Sigmoid colon (tissue), 7 donors: ENCODE measurements around the gene DENND10. TPM values are rescaled to one million over a fixed set of nuclear protein-coding genes. Genes with fewer than 3 reads are reported as not detected.

ENCODE experiments used
- DNase-seq: peaks from one replicate; pipeline ENCODE4 v3.0.0-alpha.2; 2019
- H3K27ac ChIP-seq, 4 donors: fragments of 200-600 bp; sonication (generic); one replicate each; pipeline ENCODE4 v1.5.1; 2016 to 2019; ENCODE audit warnings: mild to moderate bottlenecking in 1 of 4
- H3K27me3 ChIP-seq, 3 donors: fragments of 200-600 bp; sonication (generic); one replicate each; pipeline ENCODE4 v1.5.1; 2019; ENCODE audit warnings: mild to moderate bottlenecking in 1 of 3
- H3K36me3 ChIP-seq, 4 donors: fragments of 200-600 bp; sonication (generic); one replicate each; pipeline ENCODE4 v1.5.1; 2016 to 2019
- H3K4me1 ChIP-seq, 4 donors: fragments of 200-600 bp; sonication (generic); one replicate each; pipeline ENCODE4 v1.5.1; 2017 to 2019
- H3K4me3 ChIP-seq, 4 donors: fragments of 200-600 bp; sonication (generic); one replicate each; pipeline ENCODE4 v1.5.1; 2017 to 2019; ENCODE audit warnings: mild to moderate bottlenecking in 2 of 4, moderate library complexity in 1 of 4
- H3K9me3 ChIP-seq, 4 donors: fragments of 200-600 bp in 3 of 4; sonication (generic) in 3 of 4; one replicate each; pipeline versions ENCODE4 v1.5.1 to v1.6.1; 2013 to 2019
- EP300 ChIP-seq, 4 donors: sonication (generic); formaldehyde crosslinking; IDR thresholded peaks; one replicate each; pipeline ENCODE4 v1.6.1; 2017; ENCODE audit warnings: antibody characterized with exemption in 4 of 4
- POLR2A ChIP-seq, 2 donors: fragments of 450-650 bp; IDR thresholded peaks; one replicate each; pipeline ENCODE4 v1.6.1; 2016; ENCODE audit warnings: antibody characterized with exemption in 2 of 2, mild to moderate bottlenecking in 2 of 2, moderate library complexity in 2 of 2
- POLR2AphosphoS5 ChIP-seq, 4 donors: sonication (generic); formaldehyde crosslinking; IDR thresholded peaks; one replicate each; pipeline ENCODE4 v1.6.1; 2017; ENCODE audit warnings: antibody characterized with exemption in 4 of 4
- WGBS, 2 donors: extraction: QIAGEN DNeasy Blood & Tissue Kit; methylation state at CpG; one replicate each; pipeline ENCODE4 v1.1.7; 2013; 5-methylcytosine and 5-hydroxymethylcytosine counted together
- intact Hi-C: fragments of 100-400 bp; cut with DNase I; formaldehyde crosslinking; loops from one replicate; pipeline ENCODE4 v1.15.1; 2023
- polyA plus RNA-seq, 3 donors: library from polyadenylated mRNA; stranded (reverse); fragments of 200-250 nt; gene quantifications; one replicate each; pipeline ENCODE4 v1.2.3, GENCODE V29; 2013
- total RNA-seq, 4 donors: library from RNA; depleted of rRNA; stranded (reverse); fragments of >200 nt; gene quantifications; one replicate each; pipeline ENCODE4 v1.1.0, GENCODE V29; 2016
- TF ChIP-seq, protein P1 (sequence below), 4 experiments: fragments of 450-650 bp in 3 of 4; fragments of 200-600 bp in 1 of 4; IDR thresholded peaks; one replicate each; pipeline ENCODE4 v1.5.1; 2016 to 2019; ENCODE audit warnings: antibody characterized with exemption in 4 of 4, mild to moderate bottlenecking in 3 of 4, moderate library complexity in 2 of 4
- donor health status: healthy with polysubstance abuse.
- donor health status: Bipolar disorder and iron deficiency.
- donor health status: healthy.

DENND10 gene
- total and polyA plus RNA-seq, 7 donors: 25.8 to 51.3 (median 41.5) TPM

DNA sequence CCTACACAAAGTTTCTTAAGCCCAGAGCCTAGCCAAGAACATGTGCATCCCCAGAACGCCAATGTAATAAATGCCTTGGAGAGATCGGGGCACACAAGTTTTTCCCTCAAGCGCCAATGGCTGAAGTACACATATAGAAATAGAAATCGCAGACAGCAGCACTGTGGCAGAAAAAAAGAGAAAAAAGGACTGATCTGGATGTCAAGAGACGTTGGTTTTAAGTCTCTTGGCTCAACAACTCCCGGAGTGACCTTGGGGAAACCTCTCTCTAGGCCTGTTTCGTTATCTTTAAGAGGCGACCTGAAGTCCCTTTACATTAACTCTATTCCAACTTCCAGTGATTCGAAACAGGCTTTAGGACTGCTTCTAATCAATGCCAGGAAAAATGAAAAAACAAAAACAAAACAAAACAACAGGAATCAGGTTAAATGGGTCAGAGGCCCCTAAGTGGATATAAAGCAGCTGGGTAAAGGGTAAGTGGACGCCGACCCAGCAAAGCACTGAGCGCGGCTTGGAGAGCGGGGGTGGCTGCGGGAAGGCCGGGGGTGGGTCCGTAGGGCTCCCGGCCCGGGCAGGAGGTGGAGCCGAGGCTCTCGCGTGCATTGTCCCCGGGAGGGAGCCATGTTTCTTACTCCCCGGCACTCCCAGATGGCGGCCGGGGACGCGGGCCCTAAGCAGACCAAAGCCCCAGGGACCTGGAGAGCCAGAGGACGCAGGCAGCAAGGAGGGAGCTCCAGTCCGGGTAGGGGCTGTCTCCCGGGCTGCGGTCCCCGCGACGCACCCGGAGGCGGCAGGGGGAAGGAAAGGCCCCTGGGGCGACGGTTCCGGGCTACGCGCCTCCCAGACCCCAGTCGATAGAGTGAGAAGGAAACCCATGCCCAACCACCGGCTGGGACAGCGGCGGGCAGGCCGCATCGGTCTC lies 24.1 kb upstream of the DENND10 start:
- H3K4me3 ChIP-seq: peak overlapping the region; percentile 79 to 85 (median 81)
- TF ChIP-seq EP300 (IDR thresholded peaks at IDR 0.05) (no peak), POLR2AphosphoS5 (IDR thresholded peaks at IDR 0.05) (peak in 3 of 4 donors; percentile 49 to 60 (median 54)), POLR2A (IDR thresholded peaks at IDR 0.05) (peak; percentile 7 to 29)
- TF ChIP-seq, protein P1, sequence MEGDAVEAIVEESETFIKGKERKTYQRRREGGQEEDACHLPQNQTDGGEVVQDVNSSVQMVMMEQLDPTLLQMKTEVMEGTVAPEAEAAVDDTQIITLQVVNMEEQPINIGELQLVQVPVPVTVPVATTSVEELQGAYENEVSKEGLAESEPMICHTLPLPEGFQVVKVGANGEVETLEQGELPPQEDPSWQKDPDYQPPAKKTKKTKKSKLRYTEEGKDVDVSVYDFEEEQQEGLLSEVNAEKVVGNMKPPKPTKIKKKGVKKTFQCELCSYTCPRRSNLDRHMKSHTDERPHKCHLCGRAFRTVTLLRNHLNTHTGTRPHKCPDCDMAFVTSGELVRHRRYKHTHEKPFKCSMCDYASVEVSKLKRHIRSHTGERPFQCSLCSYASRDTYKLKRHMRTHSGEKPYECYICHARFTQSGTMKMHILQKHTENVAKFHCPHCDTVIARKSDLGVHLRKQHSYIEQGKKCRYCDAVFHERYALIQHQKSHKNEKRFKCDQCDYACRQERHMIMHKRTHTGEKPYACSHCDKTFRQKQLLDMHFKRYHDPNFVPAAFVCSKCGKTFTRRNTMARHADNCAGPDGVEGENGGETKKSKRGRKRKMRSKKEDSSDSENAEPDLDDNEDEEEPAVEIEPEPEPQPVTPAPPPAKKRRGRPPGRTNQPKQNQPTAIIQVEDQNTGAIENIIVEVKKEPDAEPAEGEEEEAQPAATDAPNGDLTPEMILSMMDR (IDR thresholded peaks at IDR 0.05): no peak
- peak; percentile 85 for DNase-seq
- peaks cover 0 to 41% (median 34%) of the 10 kb centered on the region in 4 donors for H3K4me1 ChIP-seq
- no peaks in the 10 kb centered on the region for H3K9me3 ChIP-seq
- H3K27me3 ChIP-seq: no peaks in the 10 kb centered on the region
- peak overlapping the region; percentile 96 to 98 (median 98) for H3K27ac ChIP-seq
- intact Hi-C loops: loop anchor here (1.0 to 5.0 kb wide), 2 partner anchors 24 to 48 kb away; partner anchors contain the start of gene DENND10
- WGBS, 2 donors: 0 to 1% methylated on average over 48 of the region's 48 CpGs
- no peaks in the 10 kb centered on the region for H3K36me3 ChIP-seq

DNA sequence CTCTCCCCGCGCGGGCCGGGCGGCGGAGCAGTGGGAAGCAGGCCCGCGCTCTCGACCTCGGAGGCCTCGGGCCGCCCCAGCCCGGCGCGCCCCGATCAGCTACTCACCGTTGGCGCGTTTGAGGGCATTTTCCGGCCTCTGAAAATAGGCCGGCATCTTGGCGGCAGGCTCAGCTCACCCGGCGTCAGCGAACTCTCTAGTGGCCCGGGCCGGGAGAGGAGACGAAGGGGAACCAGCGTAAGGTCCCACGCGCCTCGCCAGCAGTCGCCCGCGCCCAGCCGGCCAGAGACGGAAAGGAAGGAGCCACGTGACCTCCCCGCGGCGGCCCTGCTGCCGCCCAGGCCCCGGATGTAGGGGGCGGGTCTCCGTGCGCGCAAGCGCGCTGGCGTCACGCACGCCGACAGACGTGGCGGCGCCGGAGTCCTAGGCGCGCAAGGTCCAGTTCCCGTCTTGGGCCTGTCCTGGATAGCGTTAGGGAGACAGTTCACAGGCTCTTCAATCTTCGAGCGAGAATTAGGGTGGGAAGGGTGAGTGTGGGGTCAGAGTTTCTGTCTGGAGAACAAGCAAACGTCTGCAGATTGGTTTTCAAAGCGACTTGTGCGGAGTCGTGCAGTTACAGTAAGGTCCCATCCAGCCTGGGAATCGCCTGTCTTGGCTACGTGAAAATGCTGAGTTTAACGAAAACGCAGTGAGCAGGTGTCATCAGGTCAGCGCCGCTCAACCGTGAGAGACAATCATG lies 23.2 kb upstream of the DENND10 start, which contains the start of gene EIF3A:
TSS of gene EIF3A (minus strand) at position 297 of the 739 bp plus-strand sequence. CDS start at position 156, 141 bp downstream.
- H3K27me3 ChIP-seq: no peaks in the 10 kb centered on the region
- H3K36me3 ChIP-seq: no peaks in the 10 kb centered on the region
- peaks cover 0 to 41% (median 34%) of the 10 kb centered on the region in 4 donors for H3K4me1 ChIP-seq
- H3K27ac ChIP-seq: peak within 1 kb of the TSS; percentile 96 to 98 (median 98)
- DNase-seq: peak; percentile 95
- intact Hi-C loops: loop anchor here (1.0 kb wide), 1 partner anchor 24 kb away; the partner anchor contains the start of gene DENND10
- H3K4me3 ChIP-seq: peak within 1 kb of the TSS; percentile 79 to 85 (median 81)
- TF ChIP-seq EP300 (IDR thresholded peaks at IDR 0.05) (peak in 2 of 4 donors; percentile 21 to 60), POLR2A (IDR thresholded peaks at IDR 0.05) (peak; percentile 97), POLR2AphosphoS5 (IDR thresholded peaks at IDR 0.05) (peak; percentile 92 to 99 (median 98))
- TF ChIP-seq, protein P1 (IDR thresholded peaks at IDR 0.05): no peak
- 0% methylated on average over 74 of the region's 74 CpGs for WGBS, 2 donors
- no peaks in the 10 kb centered on the region for H3K9me3 ChIP-seq

DNA sequence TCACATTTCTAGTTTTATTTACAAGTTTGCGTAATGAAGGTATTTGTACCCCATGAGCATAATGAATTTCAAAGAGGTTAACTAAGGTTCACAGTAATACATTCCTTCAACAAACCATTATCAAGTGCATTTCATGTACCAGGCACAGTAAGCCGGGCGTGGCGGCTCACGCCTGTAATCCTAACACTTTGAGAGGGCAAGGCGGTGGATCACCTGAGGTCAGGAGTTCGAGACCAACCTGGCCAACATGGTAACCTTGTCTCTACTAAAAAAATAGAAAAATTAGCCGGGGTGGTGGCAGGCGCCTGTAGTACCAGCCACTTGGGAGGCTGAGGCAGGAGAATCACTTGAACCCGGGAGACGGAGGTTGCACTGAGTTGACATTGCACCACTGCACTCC lies 19.0 kb upstream of the DENND10 start:
- WGBS, 2 donors: 86 to 92% methylated on average over 11 of the region's 11 CpGs
- no peak for TF ChIP-seq POLR2A (IDR thresholded peaks at IDR 0.05)
- TF ChIP-seq EP300 (IDR thresholded peaks at IDR 0.05): no peak
- no peak for TF ChIP-seq POLR2AphosphoS5 (IDR thresholded peaks at IDR 0.05)
- TF ChIP-seq, protein P1 (IDR thresholded peaks at IDR 0.05): no peak
- H3K36me3 ChIP-seq: no peaks in the 10 kb centered on the region
- intact Hi-C loops: no loop called here
- H3K27ac ChIP-seq: no peak overlapping the region
- no peaks in the 10 kb centered on the region for H3K27me3 ChIP-seq
- H3K4me1 ChIP-seq: peaks cover 0 to 7% (median 5%) of the 10 kb centered on the region in 4 donors
- H3K4me3 ChIP-seq: no peak overlapping the region
- H3K9me3 ChIP-seq: no peaks in the 10 kb centered on the region
- DNase-seq: peak; percentile 22

DNA sequence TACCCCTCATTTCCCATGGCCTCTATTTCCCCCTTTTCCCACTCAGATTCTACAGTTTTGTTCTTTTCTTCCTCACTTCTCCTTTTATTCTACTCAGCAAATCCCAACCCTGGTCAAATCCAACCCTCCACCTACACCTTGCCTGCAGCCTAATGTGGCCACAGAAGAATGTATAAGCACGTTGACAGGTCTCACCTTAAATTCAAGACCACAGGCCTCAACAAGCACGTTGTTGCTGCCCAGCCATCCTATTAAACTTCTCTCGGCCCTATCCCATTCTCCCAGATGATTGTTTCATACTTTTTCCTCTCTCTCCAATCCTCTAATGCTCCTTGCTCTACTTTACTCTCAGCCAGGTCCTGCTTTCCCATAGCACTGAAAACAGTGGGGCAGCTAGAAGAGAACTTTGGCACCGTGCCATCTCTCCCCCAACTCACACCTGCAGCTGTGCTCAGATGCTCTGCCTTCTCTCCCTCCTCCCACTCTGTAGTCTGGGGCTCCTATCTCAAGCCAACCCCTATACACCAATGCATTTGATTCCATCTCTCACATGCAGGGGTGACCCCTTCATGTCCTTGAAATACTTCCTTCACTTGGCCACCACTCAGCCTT lies 16.5 kb upstream of the DENND10 start:
- no peak overlapping the region for H3K27ac ChIP-seq
- no peaks in the 10 kb centered on the region for H3K4me1 ChIP-seq
- no peaks in the 10 kb centered on the region for H3K9me3 ChIP-seq
- peak; percentile 48 for DNase-seq
- H3K27me3 ChIP-seq: no peaks in the 10 kb centered on the region
- H3K36me3 ChIP-seq: no peaks in the 10 kb centered on the region
- H3K4me3 ChIP-seq: no peak overlapping the region
- whole genome bisulfite sequencing, 2 donors: 67 to 79% methylated on average over 4 of the region's 4 CpGs
- intact Hi-C loops: no loop called here
- TF ChIP-seq POLR2AphosphoS5 (IDR thresholded peaks at IDR 0.05) (no peak), EP300 (IDR thresholded peaks at IDR 0.05) (no peak), POLR2A (IDR thresholded peaks at IDR 0.05) (no peak)
- TF ChIP-seq, protein P1 (IDR thresholded peaks at IDR 0.05): no peak
